HG03469 (cell line): ENCODE results near the gene HOXB1.
"Not testable (repeated sequence)": the region's sequence is repeated elsewhere in the genome, so short reads cannot be mapped to it uniquely, and the experiment has no call there.

Source experiments
- ATAC-seq: cut with Tn5 transposase; IDR thresholded peaks from one replicate; pipeline ENCODE4 v1.9.1; 2021; ENCODE audit warnings: mild to moderate bottlenecking, moderate library complexity, moderate number of reproducible peaks; ENCODE audit not compliant: unreplicated experiment

HOXB1 gene

GRCh38 chr17:48523010-48523409, 7.8 kb downstream of the HOXB1 start:
- ATAC-seq = no peak

GRCh38 chr17:48522031-48522653, 8.7 kb downstream of the HOXB1 start:
- ATAC-seq = no peak

DNA sequence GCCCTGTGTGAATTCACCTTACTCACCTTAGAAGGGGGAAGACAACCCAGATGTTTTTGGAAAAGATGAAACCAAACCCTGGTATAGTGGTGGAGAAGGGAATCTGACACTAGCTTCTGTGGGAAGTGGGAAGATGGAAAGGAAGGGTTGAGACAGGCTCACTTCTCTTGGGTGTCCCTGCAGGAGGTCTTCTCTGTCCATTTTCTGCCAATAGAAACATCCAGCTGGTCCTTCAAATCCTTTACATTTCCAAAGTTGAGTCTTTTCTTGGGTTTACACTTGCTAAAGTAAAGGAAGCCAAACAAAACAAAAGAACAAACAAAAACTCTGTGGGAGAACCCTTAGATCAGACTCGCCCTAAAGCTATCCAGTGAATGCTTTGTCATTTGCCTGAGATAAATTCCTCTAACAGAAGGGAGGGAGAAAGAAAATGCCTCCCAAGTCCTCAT, 10.2 kb downstream of the HOXB1 start:
- ATAC-seq = no peak

- no peak for ATAC-seq
These were observed 11.4 kb downstream of the HOXB1 start for GRCh38 chr17:48519427-48519826.

DNA sequence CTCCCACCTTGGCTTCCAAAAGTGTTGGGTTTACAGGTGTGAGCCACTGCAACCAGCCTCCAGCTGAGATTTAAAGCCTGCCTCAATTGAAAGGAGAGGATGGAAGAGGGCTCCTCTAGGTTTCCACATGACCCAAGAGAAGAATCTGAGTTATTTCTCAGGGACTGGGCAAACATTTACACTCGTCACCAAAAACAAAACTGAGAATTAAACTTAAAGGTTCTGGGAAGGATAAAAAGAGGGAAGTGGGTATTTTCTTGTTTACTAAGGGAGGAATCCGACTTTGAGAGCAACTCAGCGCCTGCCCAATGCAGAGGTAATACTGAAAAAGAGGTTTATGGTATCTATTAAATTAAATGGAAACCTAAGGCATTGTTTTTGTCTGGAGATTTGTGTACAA, 13.3 kb downstream of the HOXB1 start:
- ATAC-seq = no peak

- ATAC-seq = no peak
These were observed 14.6 kb downstream of the HOXB1 start for GRCh38 chr17:48515925-48516900.

- no peak for ATAC-seq
These were observed 16.3 kb downstream of the HOXB1 start for GRCh38 chr17:48514477-48514876.

GRCh38 chr17:48513666-48514455, 16.9 kb downstream of the HOXB1 start:
- no peak for ATAC-seq

GRCh38 chr17:48513097-48513496, 17.7 kb downstream of the HOXB1 start:
- ATAC-seq = no peak

DNA sequence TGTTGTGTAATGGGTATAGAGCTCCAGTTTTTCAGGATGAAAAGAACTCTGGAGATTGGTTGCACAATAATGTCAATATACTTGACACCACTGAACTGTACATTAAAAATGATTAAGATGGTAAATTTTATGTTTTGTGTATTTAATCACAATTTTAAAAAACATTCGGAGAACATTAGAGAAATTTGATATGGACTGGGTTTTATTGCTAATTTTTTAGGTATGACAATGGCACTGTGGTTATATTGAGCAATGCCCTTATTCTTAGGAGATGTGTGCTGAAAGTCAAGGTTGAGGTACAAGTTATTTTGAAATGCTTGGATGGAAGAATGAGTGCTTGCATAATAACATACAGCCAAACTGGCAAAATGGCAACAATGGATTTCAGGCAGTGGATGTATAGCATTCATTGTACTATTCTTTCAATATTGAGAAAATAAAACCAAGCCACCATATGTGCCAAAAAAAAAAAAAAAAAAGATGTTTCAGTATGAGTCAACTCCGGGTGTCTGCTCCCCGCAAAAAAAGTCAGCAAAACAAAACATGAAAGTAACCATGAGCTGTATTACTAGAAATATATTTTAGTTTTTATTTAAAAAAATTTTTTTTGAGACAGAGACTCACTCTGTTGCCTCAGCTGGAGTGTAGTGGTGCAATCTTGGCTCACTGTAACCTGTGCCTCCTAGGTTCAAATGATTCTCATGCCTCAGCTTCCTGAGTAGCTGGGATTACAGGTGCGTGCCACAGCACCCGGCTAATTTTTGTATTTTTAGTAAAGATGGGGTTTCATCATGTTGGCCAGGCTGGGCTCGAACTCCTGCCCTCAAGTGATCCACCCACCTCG, 19.8 kb downstream of the HOXB1 start:
- no peak for ATAC-seq

- ATAC-seq = no peak
These were observed 20.4 kb downstream of the HOXB1 start for GRCh38 chr17:48510381-48510760.

DNA sequence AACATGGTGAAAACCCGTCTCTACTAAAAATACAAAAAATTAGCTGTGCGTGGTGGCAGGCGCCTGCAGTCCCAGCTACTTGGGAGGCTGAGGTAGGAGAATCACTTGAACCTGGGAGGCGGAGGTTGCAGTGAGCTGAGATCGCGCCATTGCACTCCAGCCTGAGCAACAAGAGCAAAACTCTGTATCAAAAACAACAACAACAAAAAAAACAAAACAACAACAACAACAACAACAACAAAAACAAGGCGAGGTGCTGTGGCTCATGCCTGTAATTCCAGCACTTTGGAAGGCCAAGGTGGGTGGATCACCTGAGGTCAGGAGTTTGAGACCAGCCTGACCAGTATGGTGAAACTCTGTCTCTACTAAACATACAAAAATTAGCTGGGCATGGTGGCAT, 21.1 kb downstream of the HOXB1 start:
- not testable (repeated sequence) for ATAC-seq

DNA sequence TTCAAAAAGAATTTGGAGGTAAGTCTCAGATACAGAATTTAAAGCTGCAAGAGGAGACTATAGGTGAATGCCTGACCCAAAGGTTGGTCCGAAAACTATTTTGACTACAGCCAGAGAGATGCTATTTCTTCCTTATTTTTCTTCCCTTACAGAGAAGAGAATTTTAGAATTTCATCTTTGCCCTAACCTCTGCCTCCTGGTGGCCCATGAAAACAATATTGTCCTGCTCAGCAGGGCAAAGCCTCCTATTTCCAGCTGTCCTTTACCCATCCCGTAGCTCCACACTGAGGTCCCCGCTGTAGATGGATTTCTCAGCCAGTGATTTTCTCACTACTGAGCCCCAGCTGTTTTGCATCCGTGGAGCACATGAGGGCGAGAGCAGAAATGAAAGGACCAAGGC, 24.6 kb downstream of the HOXB1 start:
- no peak for ATAC-seq

DNA sequence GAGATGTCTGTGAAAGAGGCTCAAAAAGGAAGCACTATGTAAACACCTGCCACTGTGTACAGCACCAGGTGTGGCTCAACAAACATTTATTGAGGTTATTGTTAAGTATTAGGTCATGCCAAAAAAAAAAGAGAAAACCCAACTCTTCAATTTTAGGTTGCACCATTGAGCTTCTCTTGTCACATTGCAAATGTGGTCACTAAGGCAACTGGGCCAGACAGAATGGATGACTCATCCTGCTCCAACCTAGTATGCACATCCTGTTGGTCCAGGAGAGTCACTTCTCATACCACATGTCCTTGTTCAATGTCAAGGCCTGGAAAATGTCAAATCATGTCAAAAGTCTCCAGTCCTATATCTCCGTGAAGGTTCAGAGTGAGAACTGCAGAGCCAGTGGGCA, 25.0 kb downstream of the HOXB1 start:
- peak; percentile 80 for ATAC-seq

DNA sequence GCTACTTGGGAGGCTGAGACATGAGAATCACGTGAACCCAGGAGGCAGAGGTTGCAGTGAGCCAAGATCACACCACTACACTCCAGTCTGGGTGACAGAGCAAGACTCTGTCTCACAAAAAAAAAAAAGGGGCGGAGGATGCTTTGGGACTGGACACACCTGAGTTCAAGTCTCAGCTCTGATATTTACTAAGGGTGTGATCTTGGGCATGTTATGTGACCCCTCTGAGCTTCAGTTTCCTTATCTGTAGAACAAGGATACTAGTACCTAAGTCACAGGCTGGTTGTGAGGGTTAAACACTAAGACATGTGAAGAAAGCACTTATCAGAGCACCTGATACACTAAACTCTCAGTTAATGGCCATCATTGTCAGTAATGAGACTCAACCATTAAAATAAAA, 25.9 kb downstream of the HOXB1 start:
- no peak for ATAC-seq

DNA sequence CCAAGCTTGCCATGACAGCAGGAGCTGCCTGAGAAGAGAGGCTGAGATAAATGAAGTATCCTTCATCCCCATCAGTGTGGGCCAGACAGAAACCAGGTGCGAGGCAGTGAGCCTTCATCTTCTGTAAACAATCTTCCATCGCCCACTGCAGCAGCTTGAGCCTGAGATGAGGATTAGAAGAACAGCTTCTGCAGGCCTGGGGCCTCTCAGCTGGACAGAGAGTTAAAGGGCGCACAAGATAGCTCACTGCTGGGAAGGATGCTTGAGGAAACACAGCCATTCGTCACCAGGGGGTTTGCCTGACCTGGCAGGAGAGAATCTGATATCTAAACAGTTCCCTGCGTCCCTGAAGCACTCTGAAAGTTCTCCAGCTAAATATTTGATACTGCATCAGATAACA, 27.1 kb downstream of the HOXB1 start:
- ATAC-seq = no peak

DNA sequence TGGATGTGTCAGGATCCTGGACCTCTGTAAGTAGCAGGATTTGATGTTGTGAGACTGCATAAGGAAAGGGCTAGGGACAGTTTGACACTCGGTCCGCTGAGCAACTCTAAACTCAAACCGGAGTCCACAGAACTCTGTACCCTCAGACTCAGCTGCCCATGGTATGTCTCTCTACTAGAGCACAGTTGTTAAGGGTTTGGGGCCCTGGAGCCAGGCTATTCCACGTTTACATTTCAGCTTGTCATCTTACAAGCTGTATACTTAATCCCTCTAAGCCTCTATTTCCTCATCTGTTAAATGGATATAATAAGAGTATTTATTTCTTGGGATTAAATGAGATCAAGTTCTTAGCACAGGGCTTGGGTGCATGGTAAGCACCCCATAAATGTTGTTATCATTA, 27.9 kb downstream of the HOXB1 start:
- no peak for ATAC-seq

GRCh38 chr17:48502312-48502711, 28.5 kb downstream of the HOXB1 start:
- no peak for ATAC-seq

- ATAC-seq = no peak
These were observed 30.1 kb downstream of the HOXB1 start for GRCh38 chr17:48500435-48501426.
